Stimulated activated naive CD8-positive, alpha-beta T cell treated with anti-CD3 and anti-CD28 coated beads, Interleukin-15, Interleukin-2, amounts not matched to agents 100 ng/mL and 50 ng/mL, for 24 hours (primary cell): ENCODE results near the gene KRTAP24-1.

ENCODE experiments used
- H3K27ac Mint-ChIP-seq: one replicate; pipeline ENCODE4 v1.8.0; 2021; ENCODE audit warnings: mild to moderate bottlenecking, mixed read lengths
- H3K27me3 Mint-ChIP-seq: one replicate; pipeline ENCODE4 v1.8.0; 2021; ENCODE audit warnings: mixed read lengths
- H3K36me3 Mint-ChIP-seq: one replicate; pipeline ENCODE4 v1.8.0; 2021; ENCODE audit warnings: low read depth, mixed read lengths
- H3K4me1 Mint-ChIP-seq: one replicate; pipeline ENCODE4 v1.8.0; 2021; ENCODE audit warnings: low read depth, mixed read lengths
- H3K4me3 Mint-ChIP-seq: one replicate; pipeline ENCODE4 v1.8.0; 2021; ENCODE audit warnings: mild to moderate bottlenecking, mixed read lengths
- H3K9me3 Mint-ChIP-seq: one replicate; pipeline ENCODE4 v1.8.0; 2021; ENCODE audit warnings: mixed read lengths

The KRTAP24-1 gene, protein sequence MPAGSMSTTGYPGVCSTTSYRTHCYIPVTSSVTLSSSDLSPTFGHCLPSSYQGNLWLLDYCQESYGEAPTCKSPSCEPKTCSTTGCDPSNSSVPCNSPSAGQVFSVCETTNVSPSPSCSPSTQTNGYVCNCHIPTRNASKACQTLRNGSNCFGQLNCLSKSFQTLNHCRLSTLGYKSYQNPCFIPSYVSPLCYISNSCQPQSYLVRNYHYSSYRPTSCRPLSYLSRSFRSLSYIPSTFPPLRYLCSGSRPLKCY

DNA sequence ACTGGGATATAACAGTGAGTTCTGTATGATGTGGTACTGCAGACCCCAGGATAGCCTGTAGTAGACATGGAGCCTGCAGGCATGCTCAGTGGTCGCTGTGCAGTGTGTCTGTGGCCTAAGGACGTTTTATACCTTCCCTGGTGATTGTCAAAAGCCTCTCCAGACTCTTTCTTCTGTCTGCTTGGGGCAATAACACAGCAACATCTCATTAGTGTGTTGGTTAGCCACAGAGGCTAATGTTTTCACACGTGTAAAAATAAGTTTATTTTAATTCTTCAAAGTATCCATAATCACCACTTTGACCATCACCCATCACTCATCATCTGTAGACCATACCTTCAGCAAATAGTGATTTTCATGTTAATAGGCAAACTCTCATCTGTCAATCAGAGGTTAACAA is at the start of gene KRTAP24-1:
Gene KRTAP24-1 (minus strand): TSS at position 101 of the 400 bp plus-strand sequence. CDS start 18 bp downstream, at position 83.
- Mint-ChIP-seq H3K27me3 (peaks cover 7% of the 10 kb centered on the region), H3K4me1 (no peaks in the 10 kb centered on the region), H3K27ac (no peak within 1 kb of the TSS), H3K36me3 (no peaks in the 10 kb centered on the region), H3K9me3 (no peaks in the 10 kb centered on the region), H3K4me3 (no peak within 1 kb of the TSS)

DNA sequence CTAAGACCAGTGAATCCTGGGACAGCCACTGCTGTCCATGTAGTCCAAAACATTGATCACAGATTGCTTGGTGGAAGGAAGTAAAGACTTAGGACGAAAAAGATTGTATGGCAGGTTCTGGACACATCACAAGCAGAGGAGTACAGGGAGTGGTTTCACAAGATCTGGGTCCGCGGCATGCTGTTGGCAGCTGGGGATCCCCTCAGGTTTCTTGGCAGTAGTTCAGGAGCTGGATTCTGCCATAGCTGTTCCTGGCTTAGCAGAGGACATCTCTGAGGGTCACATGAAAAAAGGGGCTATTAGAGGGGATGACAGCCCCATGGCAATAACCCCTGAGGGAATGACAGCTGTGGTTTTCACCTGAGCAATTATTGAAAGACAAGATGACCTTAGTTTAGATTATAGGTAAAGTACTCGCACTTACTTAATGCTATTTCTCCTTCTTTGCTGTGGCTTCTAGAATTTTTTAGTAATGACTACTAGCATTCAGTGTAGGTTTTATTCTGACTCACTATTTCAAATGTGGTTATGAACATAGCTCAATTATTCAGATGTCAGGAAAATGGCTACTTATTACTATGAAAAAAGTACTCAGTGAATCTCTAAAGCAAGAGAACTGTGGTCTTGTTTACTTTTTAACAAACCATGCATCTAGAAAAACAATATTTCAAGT is 46.6 kb upstream of the KRTAP24-1 start:
- Mint-ChIP-seq H3K9me3 (peaks cover 4% of the 10 kb centered on the region), H3K27ac (no peak overlapping the region), H3K36me3 (no peaks in the 10 kb centered on the region), H3K4me1 (no peaks in the 10 kb centered on the region), H3K4me3 (no peak overlapping the region), H3K27me3 (peaks cover 8% of the 10 kb centered on the region)

DNA sequence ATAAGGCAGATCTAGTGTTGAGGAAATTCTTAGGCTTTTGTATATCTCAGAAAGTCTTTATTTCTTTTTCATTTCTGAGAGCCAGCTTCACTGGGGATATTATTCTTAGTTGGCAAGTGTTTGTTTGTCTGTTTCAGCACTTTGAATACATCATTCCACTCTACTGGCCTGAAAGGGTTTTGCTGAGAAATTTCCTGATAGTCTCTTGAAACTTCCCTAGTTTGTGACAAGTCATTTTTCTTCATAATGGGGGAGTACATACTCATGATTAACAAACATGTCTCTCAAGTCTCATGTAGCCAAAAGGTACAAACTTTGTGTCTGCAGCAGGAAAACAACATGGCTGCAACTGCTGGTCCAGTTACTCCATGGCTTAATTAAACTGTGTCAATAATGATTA is 43.6 kb upstream of the KRTAP24-1 start:
- Mint-ChIP-seq H3K27ac (no peak overlapping the region), H3K4me1 (no peaks in the 10 kb centered on the region), H3K27me3 (peaks cover 9% of the 10 kb centered on the region), H3K36me3 (no peaks in the 10 kb centered on the region), H3K9me3 (peaks cover 8% of the 10 kb centered on the region), H3K4me3 (no peak overlapping the region)

DNA sequence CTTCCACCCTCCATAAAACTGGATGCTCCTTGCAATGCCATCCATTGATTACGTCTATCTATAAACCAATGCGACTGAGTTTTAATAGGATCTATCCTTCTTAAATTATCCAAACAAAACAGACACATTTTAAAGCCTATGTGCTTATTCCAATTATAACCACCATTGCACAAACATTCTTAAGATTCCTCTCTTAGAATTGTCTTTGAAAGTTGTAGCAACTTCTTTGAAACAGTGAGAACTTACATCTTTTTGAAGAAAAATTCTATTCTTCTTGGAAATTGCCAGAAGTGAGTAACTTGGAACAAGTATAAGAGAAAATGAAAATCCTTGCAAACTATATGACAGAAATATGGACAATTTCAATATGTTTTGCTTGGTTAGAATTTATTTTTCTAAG is 37.5 kb upstream of the KRTAP24-1 start, which contains the start of gene KRTAP26-1:
Gene KRTAP26-1 (minus strand): TSS at position 101 of the 400 bp plus-strand sequence. CDS start 280 bp downstream, outside the sequence.
- Mint-ChIP-seq H3K9me3 (peaks cover 5% of the 10 kb centered on the region), H3K4me1 (no peaks in the 10 kb centered on the region), H3K4me3 (no peak within 1 kb of the TSS), H3K27me3 (peaks cover 5% of the 10 kb centered on the region), H3K36me3 (no peaks in the 10 kb centered on the region), H3K27ac (no peak within 1 kb of the TSS)

DNA sequence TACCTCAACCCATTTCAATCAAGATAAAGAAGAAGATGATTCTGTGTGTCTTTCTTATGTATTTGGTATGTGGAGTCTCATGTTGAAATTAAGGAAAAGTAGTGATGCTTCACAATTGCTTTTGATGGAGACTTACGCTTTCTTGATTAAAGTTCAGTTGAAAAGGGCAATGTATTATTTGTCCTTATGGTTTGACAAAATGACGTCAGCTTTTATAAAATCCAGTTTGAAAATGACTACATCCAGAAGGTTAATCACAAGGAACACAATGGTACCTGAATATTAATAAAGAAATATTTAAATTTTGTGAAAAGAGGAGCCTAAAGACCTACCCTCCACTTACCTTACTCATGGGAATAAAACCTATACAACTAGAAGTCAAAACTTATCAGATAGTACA is 33.0 kb upstream of the KRTAP24-1 start:
- no peak overlapping the region for H3K27ac Mint-ChIP-seq
- no peaks in the 10 kb centered on the region for H3K4me1 Mint-ChIP-seq
- no peaks in the 10 kb centered on the region for H3K9me3 Mint-ChIP-seq

DNA sequence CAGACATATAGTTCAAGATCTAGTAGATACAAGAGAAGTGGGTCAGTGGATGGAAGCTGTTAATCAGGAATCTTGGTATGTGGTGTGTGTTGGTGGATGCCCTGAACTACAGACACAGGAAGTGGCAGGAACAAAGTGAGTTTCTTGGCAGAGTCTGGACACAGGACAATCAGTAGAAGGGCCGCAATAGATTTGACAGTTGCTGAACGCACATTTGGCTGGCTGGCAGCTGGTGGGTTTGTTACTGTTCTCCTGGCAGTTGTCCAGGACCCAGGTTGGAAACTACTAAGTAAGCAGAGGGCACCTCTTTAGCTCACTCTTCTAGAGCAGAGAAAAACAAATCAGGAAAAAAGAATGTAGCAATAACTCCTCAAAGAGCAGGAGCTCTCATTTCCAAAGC is 24.1 kb upstream of the KRTAP24-1 start:
- Mint-ChIP-seq H3K27ac (no peak overlapping the region), H3K27me3 (no peaks in the 10 kb centered on the region), H3K36me3 (no peaks in the 10 kb centered on the region), H3K9me3 (no peaks in the 10 kb centered on the region), H3K4me3 (no peak overlapping the region), H3K4me1 (no peaks in the 10 kb centered on the region)

More for the DNA sequence above, 33.0 kb upstream of the KRTAP24-1 start:
- Mint-ChIP-seq H3K27me3 (peaks cover 2% of the 10 kb centered on the region), H3K4me3 (no peak overlapping the region), H3K36me3 (no peaks in the 10 kb centered on the region)

DNA sequence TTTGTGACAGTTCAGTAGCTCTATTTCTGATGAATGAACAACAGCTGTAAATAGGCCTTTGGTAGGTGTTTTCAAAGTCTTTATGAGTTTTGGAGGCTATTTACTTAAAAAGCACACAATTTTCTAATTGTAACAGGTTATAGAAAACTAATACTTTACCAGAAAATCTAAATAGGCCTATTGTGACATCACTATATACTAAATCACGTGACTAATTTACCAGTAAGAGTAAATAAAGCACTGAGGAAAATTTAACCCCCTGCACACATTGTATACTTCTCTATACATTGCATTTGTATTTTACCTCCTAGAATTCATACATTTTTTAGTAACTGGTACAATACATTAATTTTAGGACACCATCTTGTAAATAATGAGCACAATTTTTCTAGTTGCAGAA is 22.4 kb upstream of the KRTAP24-1 start:
- Mint-ChIP-seq H3K27me3 (no peaks in the 10 kb centered on the region), H3K9me3 (no peaks in the 10 kb centered on the region), H3K4me3 (no peak overlapping the region), H3K4me1 (no peaks in the 10 kb centered on the region), H3K36me3 (no peaks in the 10 kb centered on the region), H3K27ac (no peak overlapping the region)

DNA sequence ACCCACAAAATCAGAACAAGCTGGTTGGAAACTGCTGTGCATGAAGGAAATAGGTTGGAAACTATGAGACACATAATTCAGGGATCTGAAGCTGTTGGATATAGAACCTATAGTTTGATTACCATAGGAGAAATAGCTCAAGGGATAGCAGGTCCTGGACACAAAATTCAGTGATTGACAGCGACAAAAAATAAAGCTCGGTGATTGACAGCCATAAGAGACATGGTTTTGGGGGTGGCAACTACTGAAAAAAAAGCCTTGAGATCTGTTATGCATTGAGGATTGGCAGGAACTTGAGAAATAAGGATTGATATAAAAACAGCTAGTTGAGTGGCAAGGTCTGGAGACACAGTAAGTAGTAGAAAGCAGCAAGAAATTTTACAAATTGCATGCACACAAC is 6.5 kb upstream of the KRTAP24-1 start, which contains the start of gene KRTAP25-1:
Gene KRTAP25-1 (minus strand): TSS at position 300 of the 400 bp plus-strand sequence. CDS start 24 bp downstream, at position 276.
- H3K4me1 Mint-ChIP-seq, result no peaks in the 10 kb centered on the region
- H3K4me3 Mint-ChIP-seq, result no peak within 1 kb of the TSS
- H3K9me3 Mint-ChIP-seq, result no peaks in the 10 kb centered on the region
- no peak within 1 kb of the TSS for H3K27ac Mint-ChIP-seq
- H3K36me3 Mint-ChIP-seq, result no peaks in the 10 kb centered on the region
- peaks cover 7% of the 10 kb centered on the region for H3K27me3 Mint-ChIP-seq

DNA sequence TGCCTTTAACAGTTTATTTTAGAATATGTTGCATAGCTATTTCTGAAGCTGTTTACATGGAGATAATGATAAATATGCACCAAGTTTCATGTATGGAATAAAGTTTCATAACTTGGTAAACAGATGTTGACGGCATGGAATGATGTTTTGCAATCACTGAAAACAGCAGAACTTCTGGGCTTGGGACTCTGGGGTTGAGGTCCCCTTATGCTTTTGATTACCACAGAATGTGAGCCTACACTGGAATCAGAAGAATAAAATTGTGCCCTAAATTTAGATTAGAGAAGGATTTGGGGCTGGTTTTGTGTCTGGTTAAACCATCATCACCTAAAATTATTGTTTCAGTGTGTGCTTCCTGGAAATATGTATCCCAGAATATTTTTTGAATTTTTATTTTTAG is 11.1 kb downstream of the KRTAP24-1 start:
- Mint-ChIP-seq H3K4me1 (no peaks in the 10 kb centered on the region), H3K9me3 (no peaks in the 10 kb centered on the region), H3K27me3 (peaks cover 7% of the 10 kb centered on the region), H3K4me3 (no peak overlapping the region), H3K36me3 (no peaks in the 10 kb centered on the region), H3K27ac (no peak overlapping the region)

DNA sequence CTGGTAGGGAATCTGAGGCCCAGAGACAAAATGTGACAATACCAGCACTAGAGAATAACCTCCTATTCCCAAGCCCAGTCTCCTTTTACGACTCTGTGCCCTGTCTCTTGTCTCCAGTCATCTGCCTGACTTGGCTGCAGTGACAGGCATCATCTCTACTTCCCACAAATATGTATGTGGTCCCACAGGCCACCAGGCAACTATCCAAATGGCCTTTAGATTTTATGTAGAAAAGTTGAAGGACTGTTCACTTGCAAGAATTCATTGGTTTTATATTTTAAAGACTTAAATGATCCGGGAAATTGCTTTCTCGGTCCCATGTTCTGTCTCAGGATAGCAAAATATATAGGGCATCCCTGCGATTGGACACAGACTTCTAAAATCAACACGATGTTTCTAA is 11.6 kb downstream of the KRTAP24-1 start:
- Mint-ChIP-seq H3K27me3 (peaks cover 7% of the 10 kb centered on the region), H3K4me3 (no peak overlapping the region), H3K36me3 (no peaks in the 10 kb centered on the region), H3K27ac (no peak overlapping the region), H3K4me1 (no peaks in the 10 kb centered on the region), H3K9me3 (no peaks in the 10 kb centered on the region)

DNA sequence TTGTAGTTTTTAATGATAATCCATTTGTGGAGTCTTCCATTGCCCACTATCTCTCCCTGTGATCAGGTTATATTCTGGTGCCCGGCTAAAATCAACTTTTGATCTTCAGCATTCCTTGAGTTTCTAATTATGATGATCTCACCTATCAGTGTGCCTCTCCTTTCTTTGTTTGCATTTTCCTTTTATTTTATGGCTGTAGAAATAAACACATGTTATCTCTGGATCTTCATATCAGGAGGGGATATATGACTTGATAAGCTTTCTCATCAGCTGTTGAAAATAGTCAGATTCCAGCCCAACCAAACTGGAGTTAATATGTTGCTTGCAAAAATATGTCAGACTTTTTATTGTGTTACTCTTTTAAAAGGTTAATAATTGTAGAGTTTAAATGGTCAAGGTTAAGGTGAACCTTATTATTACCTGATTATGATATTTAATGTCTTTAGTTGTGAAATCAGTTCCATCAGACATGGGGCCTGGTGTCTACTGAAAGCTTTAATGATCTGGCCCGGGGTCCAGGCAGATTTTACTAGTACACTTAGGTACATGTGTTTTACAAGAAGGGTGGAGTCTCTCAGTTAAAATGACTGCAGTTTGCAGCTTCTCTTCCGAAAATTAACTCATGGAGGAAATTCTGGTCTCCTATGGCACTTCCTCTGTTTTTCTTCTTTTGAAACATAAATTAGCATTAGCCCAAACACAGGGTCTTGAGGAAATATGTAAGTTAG is 12.8 kb downstream of the KRTAP24-1 start:
- Mint-ChIP-seq H3K27me3 (peaks cover 7% of the 10 kb centered on the region), H3K27ac (no peak overlapping the region), H3K9me3 (no peaks in the 10 kb centered on the region), H3K36me3 (no peaks in the 10 kb centered on the region), H3K4me1 (no peaks in the 10 kb centered on the region), H3K4me3 (no peak overlapping the region)

DNA sequence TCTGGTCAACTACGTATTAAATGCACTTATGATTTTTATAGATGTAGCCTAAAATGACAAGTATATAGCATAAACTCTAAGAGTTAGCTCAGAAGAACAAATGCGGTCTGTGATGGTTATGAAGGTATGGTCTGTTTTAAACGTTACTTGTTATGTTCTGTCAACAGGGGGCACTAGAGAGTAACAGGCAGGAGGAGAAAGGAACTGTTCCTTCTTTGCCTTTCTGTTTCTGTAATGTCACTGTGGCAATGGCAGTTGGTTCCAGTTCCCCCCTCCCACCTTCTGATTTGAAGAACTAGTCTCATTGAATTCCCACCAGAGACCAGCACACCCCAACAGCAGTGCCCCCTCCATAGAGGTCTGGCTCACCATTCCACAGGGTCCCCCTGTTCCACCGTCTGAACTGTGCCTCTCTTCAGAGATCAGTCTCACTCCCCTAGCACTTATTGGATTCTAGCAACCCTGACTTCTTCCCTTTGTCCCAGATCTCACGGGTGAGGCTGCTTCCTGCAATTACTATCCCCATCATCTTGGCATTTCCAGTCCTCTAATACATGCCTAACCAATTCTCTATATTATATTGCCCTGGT is 14.0 kb downstream of the KRTAP24-1 start:
- Mint-ChIP-seq H3K27ac (no peak overlapping the region), H3K36me3 (no peaks in the 10 kb centered on the region), H3K4me1 (no peaks in the 10 kb centered on the region), H3K4me3 (no peak overlapping the region), H3K9me3 (no peaks in the 10 kb centered on the region), H3K27me3 (no peaks in the 10 kb centered on the region)

DNA sequence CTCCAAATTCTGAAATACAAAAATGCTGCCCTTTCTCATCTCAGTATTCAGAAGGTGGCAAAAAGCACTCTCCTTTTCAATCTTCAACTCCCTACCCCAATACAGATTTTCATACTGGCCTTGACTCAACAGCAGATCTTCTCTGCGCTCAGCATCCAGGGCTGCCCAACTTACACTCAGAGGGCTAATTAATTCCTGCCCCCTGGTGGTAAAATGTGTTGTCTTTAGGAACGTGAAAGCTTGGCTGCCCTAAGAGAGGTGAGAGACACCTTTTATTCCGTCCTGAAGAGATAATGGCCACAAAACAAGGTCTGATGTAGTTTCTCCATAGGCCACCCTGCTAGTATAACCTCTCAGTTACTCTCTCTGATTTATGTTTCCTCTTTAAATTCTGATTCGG is 25.0 kb downstream of the KRTAP24-1 start:
- Mint-ChIP-seq H3K4me1 (no peaks in the 10 kb centered on the region), H3K36me3 (no peaks in the 10 kb centered on the region), H3K4me3 (no peak overlapping the region), H3K27ac (no peak overlapping the region), H3K9me3 (no peaks in the 10 kb centered on the region), H3K27me3 (no peaks in the 10 kb centered on the region)

DNA sequence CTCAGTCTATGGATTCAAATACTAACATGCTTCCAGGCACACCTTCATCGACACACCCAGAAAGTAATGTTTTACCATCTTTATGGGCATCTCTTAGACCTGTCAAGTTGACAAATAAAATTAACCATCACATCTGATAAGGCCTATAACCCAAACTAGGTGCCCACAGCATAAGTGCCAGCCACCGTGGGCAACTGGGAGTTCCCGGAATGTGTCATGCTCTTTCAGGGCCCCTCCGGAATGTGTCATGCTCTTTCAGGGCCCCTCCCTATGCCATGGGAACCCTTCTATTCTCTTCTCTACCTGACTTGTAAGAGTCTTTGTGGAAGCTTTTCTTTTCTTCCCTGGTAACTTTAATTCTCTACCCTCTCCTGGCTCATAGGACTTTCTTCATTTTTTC is 26.6 kb downstream of the KRTAP24-1 start:
- Mint-ChIP-seq H3K27ac (no peak overlapping the region), H3K4me1 (no peaks in the 10 kb centered on the region), H3K9me3 (no peaks in the 10 kb centered on the region), H3K36me3 (no peaks in the 10 kb centered on the region), H3K4me3 (no peak overlapping the region), H3K27me3 (no peaks in the 10 kb centered on the region)

DNA sequence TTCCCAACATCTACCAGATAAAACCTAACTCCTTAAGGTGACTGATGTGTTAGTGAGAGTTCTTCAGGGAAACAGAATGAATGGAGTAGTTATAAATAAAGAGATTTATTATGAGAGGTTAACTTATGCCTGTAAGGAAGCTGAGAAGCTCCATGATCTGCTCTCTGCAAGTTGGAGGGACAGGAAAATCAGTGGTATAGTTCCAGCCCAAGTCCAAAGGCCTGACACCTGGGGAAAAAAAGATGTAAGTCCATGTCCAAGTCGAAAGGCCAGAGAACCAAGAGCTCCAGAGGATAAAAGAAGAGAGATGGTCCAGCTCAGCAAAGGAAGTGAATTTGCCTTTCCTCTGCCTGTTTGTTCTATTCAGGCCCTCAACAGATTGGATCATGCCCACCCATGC is 27.1 kb downstream of the KRTAP24-1 start:
- H3K4me3 Mint-ChIP-seq, result no peak overlapping the region
- H3K9me3 Mint-ChIP-seq, result no peaks in the 10 kb centered on the region
- H3K4me1 Mint-ChIP-seq, result no peaks in the 10 kb centered on the region
- no peaks in the 10 kb centered on the region for H3K36me3 Mint-ChIP-seq
- H3K27ac Mint-ChIP-seq, result no peak overlapping the region
- H3K27me3 Mint-ChIP-seq, result no peaks in the 10 kb centered on the region
